ENCODE results near the gene COLEC11. TPM values are rescaled to one million over a fixed set of nuclear protein-coding genes. Genes with fewer than 3 reads are reported as not detected.

Gene COLEC11
- total RNA-seq, 1 experiment from 2014 or later: 1.3 TPM

- TF ChIP-seq PRDM15 (CRISPR knock-in tag; IDR thresholded peaks at IDR 0.05): no peak
These were observed 82.5 kb downstream of the COLEC11 start (continued) for GRCh38 chr2:3677436-3677835.

GRCh38 chr2:3678212-3678611 is 83.3 kb downstream of the COLEC11 start:
- Mint-ChIP-seq H3K4me1 (no peaks in the 10 kb centered on the region), H3K4me3 (no peak overlapping the region), H3K27me3 (ENCODE audit: low read depth) (peaks cover 17% of the 10 kb centered on the region), H3K36me3 (peaks cover 34% of the 10 kb centered on the region), H3K27ac (no peak overlapping the region), H3K9me3 (peaks cover 90% of the 10 kb centered on the region)
- ATAC-seq (no peak), DNase-seq (ENCODE audit: low spot score) (no peak)
- ChIA-PET CTCF (no interaction called here), POLR2A (no interaction called here)
- TF ChIP-seq ARID4B (CRISPR knock-in tag; IDR thresholded peaks at IDR 0.05; ENCODE audit: borderline replicate concordance) (no peak), GABPB1 (CRISPR knock-in tag; IDR thresholded peaks at IDR 0.05) (no peak), RELA (CRISPR knock-in tag; IDR thresholded peaks at IDR 0.05; ENCODE audit: borderline replicate concordance) (no peak), ZBTB43 (CRISPR knock-in tag; IDR thresholded peaks at IDR 0.05) (no peak), ZNF138 (CRISPR knock-in tag; conservative IDR thresholded peaks at IDR 0.05) (no peak), MAX (CRISPR knock-in tag; IDR thresholded peaks at IDR 0.05) (no peak), FOXP1 (CRISPR knock-in tag; IDR thresholded peaks at IDR 0.05; ENCODE audit: borderline replicate concordance) (no peak), TEAD4 (CRISPR knock-in tag; IDR thresholded peaks at IDR 0.05) (no peak), GTF2I (CRISPR knock-in tag; conservative IDR thresholded peaks at IDR 0.05) (no peak), PRDM15 (CRISPR knock-in tag; IDR thresholded peaks at IDR 0.05) (no peak), SMAD3 (CRISPR knock-in tag; IDR thresholded peaks at IDR 0.05; ENCODE audit: borderline replicate concordance) (no peak), ZSCAN18 (CRISPR knock-in tag; IDR thresholded peaks at IDR 0.05) (no peak), NR2C2 (CRISPR knock-in tag; IDR thresholded peaks at IDR 0.05) (no peak), ZNF263 (CRISPR knock-in tag; IDR thresholded peaks at IDR 0.05; ENCODE audit: low read depth) (no peak), FOXJ3 (CRISPR knock-in tag; IDR thresholded peaks at IDR 0.05; ENCODE audit: borderline replicate concordance) (no peak), ZNF281 (CRISPR knock-in tag; IDR thresholded peaks at IDR 0.05) (no peak)
